Body of pancreas (tissue), 4 donors: ENCODE results near the gene ADAMTS2.

Experiments
- POLR2A ChIP-seq, 3 donors: fragments of 450-650 bp; IDR thresholded peaks; one replicate each; pipeline ENCODE4 v1.6.1; 2016; ENCODE audit warnings: antibody characterized with exemption in 3 of 3, mild to moderate bottlenecking in 2 of 3
- TF ChIP-seq, protein P1 (sequence below), 7 experiments: fragments of 450-650 bp in 4 of 7; fragments of 200-600 bp in 3 of 7; sonication (generic) in 3 of 7; IDR thresholded peaks; one replicate each; pipeline ENCODE4 v1.5.1; 2016 to 2019; ENCODE audit warnings: antibody characterized with exemption in 7 of 7

DNA sequence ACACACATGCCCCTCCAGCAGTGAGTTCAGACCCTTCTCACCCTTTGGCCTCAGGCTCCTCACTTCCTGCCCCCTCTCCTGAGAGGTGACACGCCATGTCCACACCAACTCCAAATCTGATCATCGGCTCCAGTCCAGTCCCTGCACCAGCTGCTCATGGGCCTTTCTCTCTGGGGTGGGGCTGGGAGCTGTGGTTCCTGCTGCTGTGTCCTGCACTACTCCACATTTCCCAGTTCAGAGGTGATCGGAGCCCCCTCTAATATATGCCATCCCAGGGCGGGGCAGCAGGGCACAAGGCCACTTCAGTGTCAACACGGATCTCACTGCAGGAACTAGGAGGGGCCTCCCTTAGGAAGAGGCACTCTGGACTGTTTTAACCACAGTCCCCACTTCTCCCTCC is 91.5 kb downstream of the ADAMTS2 start:
- TF ChIP-seq, protein P1, sequence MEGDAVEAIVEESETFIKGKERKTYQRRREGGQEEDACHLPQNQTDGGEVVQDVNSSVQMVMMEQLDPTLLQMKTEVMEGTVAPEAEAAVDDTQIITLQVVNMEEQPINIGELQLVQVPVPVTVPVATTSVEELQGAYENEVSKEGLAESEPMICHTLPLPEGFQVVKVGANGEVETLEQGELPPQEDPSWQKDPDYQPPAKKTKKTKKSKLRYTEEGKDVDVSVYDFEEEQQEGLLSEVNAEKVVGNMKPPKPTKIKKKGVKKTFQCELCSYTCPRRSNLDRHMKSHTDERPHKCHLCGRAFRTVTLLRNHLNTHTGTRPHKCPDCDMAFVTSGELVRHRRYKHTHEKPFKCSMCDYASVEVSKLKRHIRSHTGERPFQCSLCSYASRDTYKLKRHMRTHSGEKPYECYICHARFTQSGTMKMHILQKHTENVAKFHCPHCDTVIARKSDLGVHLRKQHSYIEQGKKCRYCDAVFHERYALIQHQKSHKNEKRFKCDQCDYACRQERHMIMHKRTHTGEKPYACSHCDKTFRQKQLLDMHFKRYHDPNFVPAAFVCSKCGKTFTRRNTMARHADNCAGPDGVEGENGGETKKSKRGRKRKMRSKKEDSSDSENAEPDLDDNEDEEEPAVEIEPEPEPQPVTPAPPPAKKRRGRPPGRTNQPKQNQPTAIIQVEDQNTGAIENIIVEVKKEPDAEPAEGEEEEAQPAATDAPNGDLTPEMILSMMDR (IDR thresholded peaks at IDR 0.05) = no peak
- no peak for TF ChIP-seq POLR2A (IDR thresholded peaks at IDR 0.05)
